ENCODE results near the gene SDHC. TPM values are rescaled to one million over a fixed set of nuclear protein-coding genes. Genes with fewer than 3 reads are reported as not detected.
"Not testable (repeated sequence)": the region's sequence is repeated elsewhere in the genome, so short reads cannot be mapped to it uniquely, and the experiment has no call there.

The SDHC gene
- total RNA-seq, 8 experiments from 2014 or later = 24.6 to 179 (median 77.7) TPM

DNA sequence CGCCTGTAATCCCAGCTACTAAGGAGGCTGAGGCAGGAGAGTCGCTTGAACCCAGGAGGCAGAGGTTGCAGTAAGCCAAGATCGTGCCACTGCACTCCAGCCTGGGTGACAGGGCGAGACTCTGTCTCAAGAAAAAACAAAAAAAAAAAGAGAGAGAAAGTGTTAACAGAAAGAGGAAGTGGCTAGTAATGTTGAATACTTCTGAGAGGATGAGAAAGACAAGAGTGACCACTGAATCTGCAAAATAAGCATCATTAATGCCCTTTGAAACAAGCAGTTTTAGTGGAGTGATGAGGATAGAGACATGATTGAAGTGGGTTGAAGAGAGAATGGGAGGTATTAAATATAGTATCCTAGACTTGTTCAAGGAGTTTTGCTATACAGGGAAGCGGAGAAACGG lies 16.1 kb upstream of the SDHC start:
- in situ Hi-C loops (cut with MboI; ENCODE audit: low pct_unique_long_range_greater_than_20kb in 2 of 9, low sequenced_read_pairs in 9 of 9, unreplicated experiment in 9 of 9) = no loop called here
- WGBS, 10 experiments = 60 to 100% (median 92%) methylated on average over 1 to 6 of the region's 6 CpGs

DNA sequence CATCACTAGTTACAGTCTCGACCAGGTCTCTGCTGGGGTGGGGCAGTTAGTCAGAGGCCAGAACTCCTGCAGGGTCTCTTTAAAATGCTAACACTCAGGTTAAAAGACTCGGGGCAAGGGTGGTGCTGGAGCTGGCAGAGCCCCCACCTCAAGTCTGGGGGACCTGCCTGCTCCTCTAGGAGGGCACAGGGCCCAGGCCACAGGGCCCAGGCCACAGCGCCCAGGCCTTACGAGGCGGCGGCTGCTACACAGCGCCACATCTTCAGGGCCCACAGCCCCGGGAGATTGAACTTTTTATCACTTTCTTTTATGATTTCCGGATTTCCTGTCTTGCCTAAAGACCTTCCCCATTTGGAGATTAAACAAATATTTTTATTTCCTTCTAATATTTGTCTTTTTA lies 14.8 kb upstream of the SDHC start:
- ATAC-seq (replicated peaks in 6 of 8) = no peak
- 51 to 100% (median 80%) methylated on average over 1 to 9 of the region's 9 CpGs; no CpG with 5 or more reads in 1 of the 10 experiments for WGBS, 10 experiments
- Histone ChIP-seq H3K4me3 (no peak overlapping the region), H3K27ac (no peak overlapping the region), H3K4me1 (replicated peaks in 1 of 2) (peaks cover 0 to 2% of the 10 kb centered on the region in 2 donors)
- in situ Hi-C loops (cut with MboI; ENCODE audit: low pct_unique_long_range_greater_than_20kb in 2 of 9, low sequenced_read_pairs in 9 of 9, unreplicated experiment in 9 of 9) = no loop called here

More for the DNA sequence above, 16.1 kb upstream of the SDHC start:
- no peak overlapping the region for H3K27ac ChIP-seq
- ATAC-seq (replicated peaks in 6 of 8) = no peak
- no peaks in the 10 kb centered on the region for H3K4me1 ChIP-seq (replicated peaks in 1 of 2)
- no peak overlapping the region for H3K4me3 ChIP-seq

DNA sequence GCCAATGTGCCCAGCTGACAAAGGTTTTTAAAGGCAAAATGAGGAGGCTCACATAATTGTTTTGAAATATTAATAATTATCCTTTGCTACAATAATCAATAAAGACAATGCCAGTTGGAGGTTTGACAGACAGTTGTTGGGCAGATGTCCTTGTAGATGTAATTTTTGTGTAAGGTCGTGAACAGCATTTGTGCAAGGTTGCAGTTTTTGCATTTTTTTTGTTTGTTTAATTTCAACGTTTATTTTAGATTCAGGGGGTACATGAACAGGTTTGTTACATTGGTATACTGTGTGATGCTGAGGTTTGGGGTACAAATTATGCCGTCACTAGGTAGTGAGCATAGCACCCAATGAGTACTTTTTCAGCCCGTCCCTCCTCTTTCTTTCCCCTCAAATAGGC lies 13.7 kb upstream of the SDHC start:
- Histone ChIP-seq H3K27ac (no peak overlapping the region), H3K4me1 (replicated peaks in 1 of 2) (peaks cover 3 to 9% of the 10 kb centered on the region in 2 donors), H3K4me3 (no peak overlapping the region)
- WGBS, 10 experiments = 20 to 84% (median 76%) methylated on average over 1 to 4 of the region's 4 CpGs
- in situ Hi-C loops (cut with MboI; ENCODE audit: low pct_unique_long_range_greater_than_20kb in 2 of 9, low sequenced_read_pairs in 9 of 9, unreplicated experiment in 9 of 9) = no loop called here
- ATAC-seq (replicated peaks in 6 of 8) = no peak

DNA sequence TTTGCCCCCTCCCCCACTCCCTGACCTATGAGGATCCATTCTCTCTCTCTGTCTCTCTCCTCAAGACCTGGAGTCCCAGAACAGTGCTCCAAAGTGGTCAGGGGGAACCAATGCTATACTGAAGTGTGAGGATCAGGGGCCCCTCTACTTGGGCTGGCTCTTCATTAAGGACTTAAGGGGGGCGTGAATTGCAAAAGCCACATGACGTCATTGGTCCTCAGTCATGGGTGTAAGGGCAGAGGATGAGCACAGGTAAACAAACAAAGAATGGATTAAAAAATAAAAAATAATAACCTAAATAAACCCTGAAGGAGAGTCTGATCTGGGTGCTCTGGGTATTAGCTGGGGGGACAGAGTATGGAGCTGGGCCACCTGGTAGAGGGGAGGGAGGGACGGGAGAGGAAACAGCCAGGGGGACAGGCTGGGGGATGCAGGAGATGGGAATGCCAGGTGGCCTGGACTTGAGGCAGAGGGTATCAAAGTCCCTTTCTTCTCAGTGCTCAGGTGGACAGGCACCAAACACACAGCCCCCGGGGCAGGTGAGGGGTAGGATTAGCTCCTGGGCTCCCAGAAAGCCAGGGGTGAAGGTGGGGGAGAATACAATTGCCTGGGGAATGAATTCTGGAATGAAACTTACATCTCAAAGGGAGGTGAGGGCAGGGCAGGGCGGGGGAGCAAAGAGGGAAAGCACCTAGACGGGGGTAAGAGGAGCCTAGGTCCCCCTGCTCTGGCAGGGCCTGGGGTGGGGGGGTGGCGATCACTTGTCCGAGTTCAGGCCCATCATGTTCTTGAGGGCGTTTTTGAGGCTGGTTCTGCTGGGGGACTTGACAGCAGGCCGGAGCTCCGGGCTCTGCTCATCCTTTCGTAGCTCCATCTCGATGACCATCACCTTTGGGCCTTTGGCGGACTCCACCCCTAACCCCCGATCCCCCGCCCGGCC lies 9.0 kb upstream of the SDHC start:
- 14 to 58% (median 23%) methylated on average over 1 to 6 of the region's 17 CpGs; no CpG with 5 or more reads in 6 of the 10 experiments for whole genome bisulfite sequencing, 10 experiments
- in situ Hi-C loops (cut with MboI; ENCODE audit: low pct_unique_long_range_greater_than_20kb in 2 of 9, low sequenced_read_pairs in 9 of 9, unreplicated experiment in 9 of 9) = no loop called here
- Histone ChIP-seq H3K4me3 (peak overlapping the region; percentile 29 to 43 (median 38)), H3K4me1 (replicated peaks in 1 of 2) (peaks cover 10 to 13% of the 10 kb centered on the region in 2 donors), H3K27ac (peak overlapping the region in 1 of 2 donors; percentile 31)
- ATAC-seq (replicated peaks in 6 of 8) = peak in 4 of 8 experiments; percentile 7 to 10 (median 8)

DNA sequence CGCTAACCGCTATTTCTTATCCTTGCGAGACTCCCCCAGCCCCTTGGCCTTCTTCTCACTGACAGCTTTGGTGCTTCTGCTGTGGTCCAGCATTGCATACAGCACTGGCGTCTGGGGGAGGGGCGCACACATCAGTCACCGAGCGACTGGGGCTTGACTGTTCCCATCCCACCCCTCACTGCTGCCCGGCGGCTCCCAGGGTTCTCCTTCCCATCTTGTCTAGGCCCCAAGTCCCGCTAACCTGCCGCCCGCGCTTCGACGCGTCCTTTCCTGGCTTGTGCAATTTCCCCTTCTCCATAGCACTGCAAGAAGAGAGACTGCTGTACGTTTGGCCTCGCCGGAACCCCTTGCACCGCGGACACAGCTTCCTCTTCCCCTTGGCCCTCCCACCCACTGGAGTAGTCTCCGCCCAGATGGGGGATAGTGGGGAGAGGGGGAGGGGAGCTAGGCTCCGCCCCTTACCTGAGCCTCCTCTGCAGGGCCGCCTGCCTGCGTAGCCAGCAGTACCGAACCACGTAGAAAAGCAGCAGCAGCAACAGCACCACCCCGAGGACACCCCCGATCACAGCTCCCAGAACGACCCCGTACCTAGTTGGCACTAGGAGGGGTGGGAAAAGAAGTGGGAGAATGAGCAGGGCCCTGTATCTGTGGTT lies 8.2 kb upstream of the SDHC start:
- H3K4me3 ChIP-seq = peak overlapping the region; percentile 29 to 43 (median 38)
- WGBS, 10 experiments = 35 to 39% methylated on average over 4 to 15 of the region's 31 CpGs; no CpG with 5 or more reads in 8 of the 10 experiments
- ATAC-seq (replicated peaks in 6 of 8) = peak; percentile 72 to 91 (median 86)
- in situ Hi-C loops (cut with MboI; ENCODE audit: low pct_unique_long_range_greater_than_20kb in 2 of 9, low sequenced_read_pairs in 9 of 9, unreplicated experiment in 9 of 9) = no loop called here
- peaks cover 10 to 13% of the 10 kb centered on the region in 2 donors for H3K4me1 ChIP-seq (replicated peaks in 1 of 2)
- peak overlapping the region in 1 of 2 donors; percentile 31 for H3K27ac ChIP-seq

DNA sequence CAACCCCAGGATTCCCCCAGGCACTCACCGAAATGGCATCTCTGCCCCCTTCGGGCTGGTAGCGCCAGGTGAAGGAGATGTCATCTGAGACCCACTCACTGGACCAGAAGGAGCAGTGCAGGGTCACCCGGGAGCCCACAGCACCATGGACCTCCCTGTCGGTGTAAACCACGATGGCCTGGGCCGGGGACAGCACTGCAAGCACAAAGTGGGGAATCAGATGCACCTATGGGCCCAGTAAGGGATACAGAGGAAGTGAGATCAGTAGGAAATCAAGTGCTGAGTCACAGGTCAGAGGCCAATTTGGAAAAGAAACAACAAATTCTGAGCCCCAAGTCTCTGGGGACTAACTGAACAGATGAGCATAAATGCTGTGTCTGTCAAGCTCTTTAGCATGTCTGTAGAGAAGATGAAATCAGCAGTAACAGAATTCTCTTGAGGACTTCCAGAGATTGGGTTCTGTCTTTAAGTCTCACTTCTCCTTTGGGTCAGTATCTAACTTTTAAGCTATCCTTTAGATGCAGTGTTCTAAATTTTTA lies 6.9 kb upstream of the SDHC start:
- H3K4me1 ChIP-seq (replicated peaks in 1 of 2) = peaks cover 10 to 13% of the 10 kb centered on the region in 2 donors
- WGBS, 10 experiments = 67 to 100% (median 92%) methylated on average over 3 to 7 of the region's 7 CpGs; no CpG with 5 or more reads in 2 of the 10 experiments
- peak in 7 of 8 experiments; percentile 5 to 57 (median 42) for ATAC-seq (replicated peaks in 6 of 8)
- in situ Hi-C loops (cut with MboI; ENCODE audit: low pct_unique_long_range_greater_than_20kb in 2 of 9, low sequenced_read_pairs in 9 of 9, unreplicated experiment in 9 of 9) = no loop called here
- peak overlapping the region in 1 of 2 donors; percentile 52 for H3K27ac ChIP-seq
- H3K4me3 ChIP-seq = no peak overlapping the region

DNA sequence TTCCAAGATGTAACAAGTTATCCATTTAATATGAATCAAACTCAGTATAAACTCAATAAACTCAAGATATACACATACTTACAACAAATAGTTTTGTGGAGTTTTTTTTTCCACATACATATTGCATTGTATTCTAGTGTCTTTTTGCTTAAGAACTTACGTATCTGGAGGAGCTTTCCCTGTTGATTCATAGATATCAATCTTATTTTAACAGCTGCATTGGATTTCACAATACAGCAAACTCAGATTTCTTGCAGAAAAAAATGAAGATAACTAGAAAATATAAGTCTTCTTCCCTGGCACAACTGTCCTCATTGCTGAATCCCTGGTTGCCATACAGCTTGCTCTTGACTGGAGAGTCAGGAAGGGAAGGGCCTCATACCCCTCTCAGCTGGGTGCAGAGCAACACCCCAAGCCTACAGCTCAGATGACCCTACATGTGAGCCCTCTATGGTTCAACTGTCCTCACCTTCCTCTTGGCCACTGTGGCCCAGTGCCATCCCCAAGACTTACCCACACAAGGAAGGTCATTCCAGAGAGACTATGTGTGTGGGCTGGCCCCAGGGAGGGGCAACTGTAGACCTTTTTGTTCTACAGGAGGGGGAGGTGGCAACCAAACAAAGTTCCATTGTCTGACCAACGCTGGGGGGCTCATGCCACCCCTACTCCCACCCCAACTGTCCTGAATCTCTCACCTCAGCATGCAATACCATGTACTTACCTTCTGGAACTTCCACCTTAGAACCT lies 6.1 kb upstream of the SDHC start:
- H3K27ac ChIP-seq = no peak overlapping the region
- peaks cover 10 to 13% of the 10 kb centered on the region in 2 donors for H3K4me1 ChIP-seq (replicated peaks in 1 of 2)
- ATAC-seq (replicated peaks in 6 of 8) = no peak
- H3K4me3 ChIP-seq = no peak overlapping the region
- in situ Hi-C loops (cut with MboI; ENCODE audit: low pct_unique_long_range_greater_than_20kb in 2 of 9, low sequenced_read_pairs in 9 of 9, unreplicated experiment in 9 of 9) = no loop called here
- WGBS, 10 experiments = 33 to 100% (median 69%) methylated on average over 1 to 2 of the region's 2 CpGs

DNA sequence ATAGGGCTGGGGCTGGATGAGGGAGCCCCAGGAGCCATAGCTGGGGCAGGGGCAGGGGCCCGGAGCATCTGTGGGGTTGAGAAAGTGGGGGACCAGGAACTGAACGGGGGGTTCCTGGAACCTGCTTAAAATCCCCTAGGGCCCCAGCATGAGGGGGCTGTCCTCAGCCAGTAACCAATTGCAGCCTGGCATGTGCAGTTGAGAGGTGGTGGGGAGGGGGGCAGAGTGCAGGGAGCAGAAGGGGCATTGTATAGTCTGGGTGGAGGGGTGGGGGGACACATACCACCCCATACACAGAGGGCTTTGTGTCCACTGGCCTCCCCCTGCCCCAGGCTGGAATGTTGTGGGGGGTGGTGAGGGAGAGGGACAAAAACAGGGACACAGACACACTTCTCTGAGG lies 4.3 kb upstream of the SDHC start, which contains the start of gene MPZ:
Gene MPZ, minus strand, starts transcription at position 101 of the 400 bp plus-strand sequence. Its CDS starts 63 bp downstream, at position 38.
- WGBS, 10 experiments = no CpG with 5 or more reads among the region's 2 CpGs
- Histone ChIP-seq H3K27ac (no peak within 1 kb of the TSS), H3K4me1 (replicated peaks in 1 of 2) (peaks cover 11 to 14% of the 10 kb centered on the region in 2 donors), H3K4me3 (no peak within 1 kb of the TSS)
- in situ Hi-C loops (cut with MboI; ENCODE audit: low pct_unique_long_range_greater_than_20kb in 2 of 9, low sequenced_read_pairs in 9 of 9, unreplicated experiment in 9 of 9) = no loop called here
- no peak for ATAC-seq (replicated peaks in 6 of 8)

DNA sequence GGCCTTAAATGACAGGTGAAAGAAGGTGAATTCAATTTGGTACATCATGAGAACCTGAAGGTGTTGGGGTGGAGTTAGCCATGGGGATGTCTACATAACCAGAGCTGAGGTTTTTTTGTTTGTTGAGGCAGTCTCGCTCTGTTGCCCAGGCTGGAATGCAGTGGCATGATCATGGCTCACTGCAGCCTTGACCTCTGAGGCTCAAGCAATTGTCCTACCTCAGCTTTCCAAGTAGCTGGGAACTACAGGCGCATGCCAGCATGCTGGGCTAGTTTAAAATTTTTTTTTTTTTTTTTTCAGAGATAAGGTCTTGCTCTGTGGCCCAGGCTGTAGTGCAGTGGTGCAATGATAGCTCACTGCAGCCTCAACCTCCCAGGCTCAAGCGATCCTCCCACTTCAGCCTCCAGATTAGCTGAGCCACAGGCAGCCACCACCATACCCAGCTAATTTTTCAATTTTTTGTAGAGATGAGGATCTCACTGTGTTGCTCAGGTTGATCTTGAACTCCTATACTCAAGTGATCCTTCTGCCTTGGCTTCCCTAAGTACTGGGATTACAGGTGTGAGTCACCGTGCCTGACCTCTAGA lies 2.5 kb upstream of the SDHC start:
- ATAC-seq (replicated peaks in 6 of 8) = no peak
- H3K4me1 ChIP-seq (replicated peaks in 1 of 2) = peaks cover 12 to 21% of the 10 kb centered on the region in 2 donors
- in situ Hi-C loops (cut with MboI; ENCODE audit: low pct_unique_long_range_greater_than_20kb in 2 of 9, low sequenced_read_pairs in 9 of 9, unreplicated experiment in 9 of 9) = no loop called here
- H3K4me3 ChIP-seq = no peak overlapping the region
- WGBS, 10 experiments = 67 to 100% (median 89%) methylated on average over 1 to 4 of the region's 4 CpGs; no CpG with 5 or more reads in 3 of the 10 experiments
- no peak overlapping the region for H3K27ac ChIP-seq

DNA sequence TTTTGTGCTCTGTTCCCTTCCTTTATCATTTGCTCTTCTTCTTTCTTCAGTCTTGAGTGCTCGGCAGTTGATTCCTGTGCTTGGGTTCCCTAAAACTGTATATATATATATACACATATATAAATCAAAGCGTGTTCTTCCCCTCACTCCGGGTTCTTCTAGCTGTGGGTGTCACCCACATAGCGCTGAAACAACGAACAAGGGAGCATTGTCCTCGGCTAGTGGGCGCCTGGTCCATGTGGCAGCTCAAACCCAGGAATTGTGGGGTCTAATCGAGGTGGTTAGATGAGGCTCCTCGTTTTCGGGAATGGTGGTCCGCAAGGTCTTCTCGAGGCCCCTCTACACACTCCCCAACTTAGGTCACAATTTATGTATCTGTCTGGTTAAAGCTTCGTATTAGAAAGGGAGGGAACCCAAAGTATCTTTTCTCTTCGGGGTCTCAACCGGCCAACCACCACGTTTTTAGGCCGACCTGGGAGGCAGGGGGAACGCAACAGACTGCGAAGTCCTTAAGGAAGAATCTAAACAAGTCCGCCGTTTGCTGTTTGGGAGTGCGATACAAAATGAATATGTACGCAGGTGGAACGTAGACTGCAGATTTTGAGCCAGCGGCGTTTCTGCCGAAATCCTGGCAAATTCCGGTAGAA lies 504 bp upstream of the SDHC start:
- peak in 5 of 8 experiments; percentile 3 to 43 (median 38) for ATAC-seq (replicated peaks in 6 of 8)
- Histone ChIP-seq H3K4me1 (replicated peaks in 1 of 2) (peaks cover 8 to 18% of the 10 kb centered on the region in 2 donors), H3K4me3 (peak overlapping the region; percentile 79 to 99 (median 93)), H3K27ac (peak overlapping the region; percentile 85 to 95)
- WGBS, 10 experiments = 32 to 97% (median 41%) methylated on average over 1 to 25 of the region's 28 CpGs
- in situ Hi-C loops (cut with MboI; ENCODE audit: low pct_unique_long_range_greater_than_20kb in 2 of 9, low sequenced_read_pairs in 9 of 9, unreplicated experiment in 9 of 9) = no loop called here

DNA sequence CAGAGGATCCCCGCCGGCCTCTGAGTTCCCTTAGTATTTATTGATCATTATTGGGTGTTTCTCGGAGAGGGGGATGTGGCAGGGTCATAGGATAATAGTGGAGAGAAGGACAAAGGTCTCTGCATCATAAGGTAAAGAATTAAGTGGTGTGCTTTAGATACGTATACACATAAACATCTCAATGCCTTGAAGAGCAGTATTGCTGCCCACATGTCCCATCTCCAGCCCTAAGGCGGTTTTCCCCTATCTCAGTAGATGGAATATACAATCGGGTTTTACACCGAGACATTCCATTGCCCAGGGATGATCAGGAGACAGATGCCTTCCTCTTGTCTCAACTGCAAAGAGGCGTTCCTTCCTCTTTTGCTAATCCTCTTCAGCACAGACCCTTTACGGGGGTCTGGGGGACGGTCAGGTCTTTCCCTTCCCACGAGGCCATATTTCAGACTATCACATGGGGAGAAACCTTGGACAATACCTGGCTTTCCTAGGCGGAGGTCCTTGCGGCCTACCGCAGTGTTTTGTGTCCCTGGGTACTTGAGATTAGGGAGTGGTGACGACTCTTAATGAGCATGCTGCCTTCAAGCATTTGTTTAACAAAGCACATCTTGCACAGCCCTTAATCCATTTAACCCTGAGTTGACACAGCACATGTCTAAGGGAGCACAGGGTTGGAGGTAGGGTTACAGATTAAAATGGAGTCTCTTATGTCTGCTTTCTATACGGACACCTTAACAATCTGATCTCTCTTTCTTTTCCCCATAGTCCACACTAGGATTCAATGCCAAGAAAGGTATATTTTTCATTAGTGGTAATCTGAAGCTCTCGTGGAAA lies 1.9 kb downstream of the SDHC start:
- H3K4me3 ChIP-seq; ATAC-seq (replicated peaks in 6 of 8); H3K27ac ChIP-seq; in situ Hi-C loops (cut with MboI; ENCODE audit: low pct_unique_long_range_greater_than_20kb in 2 of 9, low sequenced_read_pairs in 9 of 9, unreplicated experiment in 9 of 9): not testable (repeated sequence)
- 56 to 89% (median 72%) methylated on average over 1 to 13 of the region's 17 CpGs; no CpG with 5 or more reads in 1 of the 10 experiments for WGBS, 10 experiments
- H3K4me1 ChIP-seq (replicated peaks in 1 of 2) = peaks cover 8 to 18% of the 10 kb centered on the region in 2 donors

Data from motor neuron (in vitro differentiated cells).